Hypothalamus (tissue), 51 donors: Measurements from ENCODE around the gene GPRIN3.
"Not testable (repeated sequence)": the region's sequence is repeated elsewhere in the genome, so short reads cannot be mapped to it uniquely, and the experiment has no call there.

Experiments used
- DNase-seq, 51 donors: peaks; one replicate each; lab custom pipeline; 2025; lab: John Stamatoyannopoulos, UW

The GPRIN3 gene

DNA sequence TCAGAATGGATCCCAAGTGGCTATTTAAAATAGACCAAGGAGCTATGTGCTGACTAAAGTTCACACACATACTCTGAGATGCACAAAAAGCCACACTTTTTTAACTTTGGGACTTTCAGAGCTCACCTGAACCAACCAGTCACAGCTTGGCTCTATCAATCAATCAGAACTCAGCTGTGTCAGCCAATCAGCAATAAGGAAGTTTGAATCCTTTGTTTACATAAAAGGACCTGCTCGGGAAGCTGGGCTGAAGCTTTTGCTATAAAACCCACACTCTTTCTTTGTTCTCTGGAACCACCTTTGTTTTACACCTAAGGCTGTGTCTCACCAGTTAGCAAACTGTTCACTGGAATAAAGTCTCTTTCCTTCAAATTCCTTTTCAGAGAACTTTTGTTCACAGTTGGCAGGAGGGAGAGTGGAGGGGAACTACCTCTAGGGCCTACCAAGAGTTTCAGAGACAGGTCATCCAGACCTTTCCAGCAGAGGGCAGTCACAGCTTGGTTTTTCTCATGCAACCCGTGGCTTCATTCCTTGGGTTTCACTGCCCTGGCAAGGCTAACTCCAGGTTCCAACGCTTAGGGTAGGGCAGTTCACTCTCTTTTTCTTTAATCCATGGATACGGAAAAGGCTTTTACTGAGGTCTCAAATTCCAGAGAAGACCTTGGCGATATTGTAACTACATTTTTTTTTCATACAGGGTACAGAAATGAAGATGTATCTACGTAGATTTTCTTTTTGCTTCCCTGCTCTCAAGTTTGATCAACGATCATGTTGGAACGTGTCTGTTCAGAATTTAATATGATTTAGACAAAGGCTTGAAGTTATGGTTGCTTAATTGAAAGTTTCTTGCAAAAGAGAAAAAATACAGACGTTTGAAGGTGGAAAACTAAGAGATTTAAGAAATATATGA is 80.7 kb downstream of the GPRIN3 start:
- DNase-seq, result peak in 43 of 51 donors; percentile 1 to 84 (median 50)

- no peak for DNase-seq
Measured at GRCh38 chr4:89222170-89222569, 85.4 kb downstream of the GPRIN3 start.

DNA sequence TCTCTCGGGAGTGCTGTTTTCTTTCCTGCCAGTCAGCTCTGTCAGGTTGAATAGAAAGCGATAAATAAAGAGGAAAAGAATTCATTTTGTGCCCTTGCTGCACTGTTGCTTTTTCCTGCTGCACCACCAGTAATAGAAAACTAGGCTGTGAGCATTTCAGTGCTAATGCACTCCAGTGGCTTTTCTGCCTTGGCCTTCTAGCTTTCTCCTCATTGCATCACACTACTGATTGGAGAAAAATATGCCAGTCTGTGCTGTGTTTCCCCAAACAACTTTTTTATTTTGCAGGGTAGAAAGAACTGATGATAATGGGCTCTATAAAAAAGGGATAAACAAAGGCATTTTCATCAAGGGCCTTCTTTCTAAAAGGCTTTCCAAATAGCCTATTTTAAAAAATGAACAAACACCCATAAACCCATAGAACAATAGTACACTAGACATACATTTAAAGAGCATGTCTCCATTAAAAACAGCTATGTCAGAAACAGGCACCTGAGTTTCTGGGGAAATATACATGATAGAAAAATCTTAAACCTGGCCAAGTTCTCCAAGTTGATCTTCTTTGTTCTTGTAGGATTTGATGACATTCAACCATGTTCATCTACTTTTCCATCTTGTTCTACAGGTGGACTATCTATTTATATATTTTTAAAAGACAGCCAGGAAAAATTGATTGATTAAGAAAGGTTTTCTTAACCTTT is 86.3 kb downstream of the GPRIN3 start:
- no peak for DNase-seq

GRCh38 chr4:89218587-89218986 is 89.0 kb downstream of the GPRIN3 start:
- DNase-seq, result no peak

GRCh38 chr4:89217604-89218003 is 90.0 kb downstream of the GPRIN3 start:
- DNase-seq, result no peak

- no peak for DNase-seq
Measured at GRCh38 chr4:89216866-89217265, 90.7 kb downstream of the GPRIN3 start.

GRCh38 chr4:89216422-89216821 is 91.2 kb downstream of the GPRIN3 start:
- DNase-seq, result no peak

DNA sequence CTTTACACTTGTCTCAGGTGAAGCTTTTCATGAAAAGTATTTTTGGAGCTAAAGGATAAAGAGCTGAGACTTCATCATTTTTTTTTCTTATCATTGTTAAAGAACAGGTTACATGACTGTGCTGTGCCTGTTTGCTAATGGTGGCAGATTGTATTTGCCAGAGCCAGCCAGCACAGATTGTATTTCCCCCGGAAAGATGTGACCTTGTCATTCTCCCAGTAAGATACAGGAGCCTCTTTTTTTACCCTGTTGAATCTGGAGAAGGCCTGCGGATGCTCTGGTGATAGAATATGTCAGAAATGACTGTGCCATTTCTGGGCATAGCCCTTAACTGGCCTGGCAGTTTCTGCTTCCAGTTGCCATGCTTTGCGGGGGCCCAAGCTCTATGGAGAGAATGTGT is 91.9 kb downstream of the GPRIN3 start:
- no peak for DNase-seq

DNA sequence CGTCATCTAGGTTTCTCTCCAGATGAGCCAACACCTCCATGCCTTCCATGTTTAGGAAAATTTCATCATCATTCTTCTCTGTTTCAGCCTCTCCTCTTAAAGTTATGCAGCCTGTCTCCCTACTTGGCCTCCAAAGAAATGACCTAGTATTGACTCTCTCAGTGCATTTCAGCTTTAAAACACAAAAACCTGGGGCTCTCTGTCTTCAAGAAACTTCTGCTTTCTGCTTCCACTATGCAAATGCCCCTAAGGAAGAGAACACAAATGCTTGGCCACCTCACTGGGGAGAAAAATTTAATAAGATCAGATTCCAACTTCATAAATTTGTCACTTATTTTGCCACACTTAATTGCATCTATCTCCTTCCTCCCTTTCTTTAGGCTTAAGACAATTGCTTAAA is 93.3 kb downstream of the GPRIN3 start:
- DNase-seq, result no peak

- DNase-seq, result no peak
Measured at GRCh38 chr4:89213382-89213701, 94.3 kb downstream of the GPRIN3 start.

- no peak for DNase-seq
Measured at GRCh38 chr4:89212666-89213381, 94.8 kb downstream of the GPRIN3 start.

DNA sequence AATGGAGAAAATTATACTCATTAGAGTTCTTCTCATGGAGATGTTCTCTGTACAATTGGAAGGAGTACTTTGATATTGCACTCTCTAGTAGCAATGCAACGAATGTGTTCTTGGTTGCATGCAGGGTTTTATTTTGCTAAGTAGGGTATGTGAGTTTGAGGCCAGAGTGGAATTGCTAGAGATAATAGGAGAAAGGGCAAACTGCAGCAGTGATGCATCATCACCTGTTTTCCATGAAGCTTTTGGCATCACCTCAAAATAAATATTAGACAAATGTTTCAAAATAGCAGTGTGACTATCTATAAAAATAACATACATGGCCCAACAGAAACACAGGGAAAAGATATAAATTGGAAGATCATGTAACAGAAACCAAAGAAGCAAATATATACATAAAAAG is 103.0 kb downstream of the GPRIN3 start:
- no peak for DNase-seq

DNA sequence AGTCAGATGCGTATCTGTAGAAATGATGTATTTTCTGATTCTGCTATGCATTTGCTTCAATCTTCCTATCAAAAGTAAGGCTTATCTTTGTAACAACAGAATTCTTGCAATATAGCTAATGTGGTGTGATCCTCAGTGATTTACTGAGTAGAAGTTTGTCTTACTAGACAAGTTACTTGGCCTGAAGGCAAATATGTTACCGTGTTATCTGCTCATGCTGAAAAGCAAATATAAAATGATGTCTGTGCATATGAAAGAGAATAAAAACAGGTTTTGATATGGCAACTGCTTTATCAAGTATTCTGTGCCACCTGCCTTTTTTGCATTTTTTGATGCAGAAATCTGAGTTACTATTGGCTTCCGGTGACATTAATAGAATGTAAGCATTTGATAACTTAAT is 103.7 kb downstream of the GPRIN3 start:
- DNase-seq, result no peak

GRCh38 chr4:89199394-89199793 is 108.2 kb downstream of the GPRIN3 start:
- not testable (repeated sequence) for DNase-seq

- DNase-seq, result no peak
Measured at GRCh38 chr4:89197920-89198319, 109.7 kb downstream of the GPRIN3 start.

DNA sequence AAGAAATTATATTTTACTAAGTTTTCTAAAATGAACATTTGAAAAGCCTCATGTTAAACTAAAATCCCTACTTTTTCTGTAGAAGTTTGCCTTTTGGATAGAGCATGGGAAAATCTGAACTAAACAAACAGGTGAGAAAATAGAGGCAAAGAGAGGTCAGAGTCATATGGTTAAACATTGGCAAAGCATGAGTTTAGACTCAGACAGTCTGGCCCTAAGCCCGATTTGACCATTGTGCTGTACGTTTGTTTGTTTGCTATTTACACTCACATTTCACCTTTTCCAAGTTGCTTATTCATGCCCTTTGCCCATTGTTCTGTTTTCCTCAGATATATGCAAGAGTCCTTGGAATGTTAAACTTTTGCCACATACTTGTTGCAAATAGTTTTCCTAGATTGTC is 110.9 kb downstream of the GPRIN3 start:
- no peak for DNase-seq

GRCh38 chr4:89196056-89196674 is 111.4 kb downstream of the GPRIN3 start:
- no peak for DNase-seq

DNA sequence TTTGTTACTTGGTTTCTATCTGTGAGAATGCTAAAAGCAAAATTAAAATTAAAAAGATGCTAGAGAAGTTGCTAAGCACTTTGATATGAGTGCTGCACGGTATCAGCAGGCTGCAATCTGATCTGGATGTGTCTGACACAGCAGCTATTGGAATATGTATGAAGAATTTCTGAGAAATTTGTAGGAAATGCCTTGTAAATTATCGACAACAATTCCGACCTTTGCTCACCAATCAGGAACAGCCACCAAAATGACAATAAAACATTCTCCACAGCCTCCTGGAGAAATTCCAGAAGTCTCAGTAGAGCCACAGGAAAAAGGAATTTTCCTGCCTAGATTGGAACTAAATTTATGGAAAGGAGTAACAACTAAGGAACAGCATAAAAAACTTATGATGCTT is 113.8 kb downstream of the GPRIN3 start:
- DNase-seq, result no peak
